H1 (cell line): Measurements from ENCODE around the gene ZCCHC17. TPM values are rescaled to one million over a fixed set of nuclear protein-coding genes. Genes with fewer than 3 reads are reported as not detected.

ENCODE experiments used
- CTCF ChIA-PET: fragments of 300-600 bp; sonication (Branson Sonifier 250); formaldehyde crosslinking; loops from one replicate; lab custom pipeline; 2021; ENCODE audit not compliant: partially characterized antibody; lab: Charles Lee
- POLR2A ChIA-PET: fragments of 300-600 bp; sonication (Branson Sonifier 250); formaldehyde crosslinking; loops from one replicate; lab custom pipeline; 2021; ENCODE audit warnings: inconsistent platforms; ENCODE audit not compliant: partially characterized antibody; lab: Charles Lee
- DNase-seq, 2 experiments: peaks; one replicate each; pipeline versions ENCODE4 v3.0.0 to v3.0.0-alpha.2; 2010 to 2022; ENCODE audit warnings: low spot score in 2 of 2, low read depth in 1 of 2, mixed read lengths in 1 of 2
- FAIRE-seq: peaks from 2 replicates; lab custom pipeline; 2011; peaks lifted over from hg19 to GRCh38; lab: Jason Lieb, UNC
- H2AFZ ChIP-seq: 2 replicates; pipeline ENCODE4 v1.8.1; 2012; ENCODE audit warnings: low read length, inconsistent platforms
- H2AK5ac ChIP-seq: 2 replicates; pipeline ENCODE4 v1.6.1; 2013; ENCODE audit warnings: low read depth, low read length
- H2BK120ac ChIP-seq: replicated peaks from 2 replicates; pipeline ENCODE3; 2013; ENCODE audit warnings: low read depth, low read length, inconsistent platforms
- H2BK12ac ChIP-seq: 2 replicates; pipeline ENCODE4 v1.6.1; 2013; ENCODE audit warnings: low read depth, low read length
- H2BK15ac ChIP-seq: 2 replicates; pipeline ENCODE4 v1.6.1; 2013; ENCODE audit warnings: low read length
- H2BK20ac ChIP-seq: 2 replicates; pipeline ENCODE4 v1.6.1; 2013; ENCODE audit warnings: low read length
- H2BK5ac ChIP-seq: 2 replicates; pipeline ENCODE4 v1.6.1; 2013; ENCODE audit warnings: low read depth, low read length
- H3K14ac ChIP-seq: 2 replicates; pipeline ENCODE4 v1.6.1; 2013; ENCODE audit warnings: inconsistent platforms; ENCODE audit not compliant: insufficient read length
- H3K18ac ChIP-seq: 2 replicates; pipeline ENCODE4 v1.6.1; 2013; ENCODE audit warnings: low read length; ENCODE audit errors: extremely low read depth
- H3K23ac ChIP-seq: 2 replicates; pipeline ENCODE4 v1.6.1; 2013; ENCODE audit warnings: inconsistent platforms; ENCODE audit not compliant: insufficient read length
- H3K23me2 ChIP-seq: 2 replicates; pipeline ENCODE4 v1.6.1; 2013; ENCODE audit warnings: low read depth, low read length
- H3K27ac ChIP-seq: 2 replicates; pipeline ENCODE4 v1.6.1; 2011; ENCODE audit warnings: low read depth, low read length, inconsistent platforms
- H3K27me3 ChIP-seq, 4 experiments: replicated peaks in 1 of 4; 1 replicate in 1 of 4; 2 replicates in 3 of 4; pipeline versions ENCODE4 v1.6.1 to v1.8.1; 2011 to 2013; ENCODE audit warnings: low read length in 3 of 4, mild to moderate bottlenecking in 3 of 4, inconsistent platforms in 2 of 4, mixed read lengths in 2 of 4, moderate library complexity in 1 of 4; ENCODE audit not compliant: control insufficient read depth in 3 of 4, insufficient read depth in 3 of 4; ENCODE audit errors: extremely low read depth in 1 of 4
- H3K36me3 ChIP-seq, 4 experiments: 2 replicates each; pipeline versions ENCODE4 v1.6.1 to v1.8.1; 2011 to 2013; ENCODE audit warnings: mild to moderate bottlenecking in 4 of 4, low read length in 3 of 4, moderate library complexity in 2 of 4, control low read depth in 1 of 4, inconsistent platforms in 1 of 4; ENCODE audit not compliant: insufficient read depth in 4 of 4, control insufficient read depth in 2 of 4
- H3K4ac ChIP-seq: replicated peaks from 2 replicates; pipeline ENCODE3; 2013; ENCODE audit warnings: low read length, low read depth, mixed read lengths, inconsistent platforms; ENCODE audit not compliant: insufficient read length
- H3K4me1 ChIP-seq, 4 experiments: replicated peaks in 1 of 4; 1 replicate in 1 of 4; 2 replicates in 3 of 4; pipeline versions ENCODE4 v1.6.1 to v1.8.1; 2011 to 2013; ENCODE audit warnings: low read length in 3 of 4, inconsistent platforms in 2 of 4, mixed read lengths in 1 of 4; ENCODE audit not compliant: insufficient read depth in 4 of 4, control insufficient read depth in 3 of 4
- H3K4me2 ChIP-seq, 2 experiments: 2 replicates each; pipeline versions ENCODE4 v1.6.1 to v1.8.1; 2011 to 2013; ENCODE audit warnings: low read depth in 2 of 2, low read length in 2 of 2, control low read depth in 1 of 2, inconsistent platforms in 1 of 2, mild to moderate bottlenecking in 1 of 2; ENCODE audit not compliant: insufficient read depth in 1 of 2
- H3K4me3 ChIP-seq, 4 experiments: fragments of 200-600, 300-600 bp in 1 of 4; sonication (generic), shearing (Covaris generic), sonication (Bioruptor Twin) in 1 of 4; 2 replicates each; pipeline versions ENCODE4 v1.5.1 to v1.8.1; 2011 to 2016; ENCODE audit warnings: low read length in 4 of 4, low read depth in 3 of 4, control low read depth in 2 of 4, inconsistent platforms in 2 of 4, mild to moderate bottlenecking in 2 of 4, mixed read lengths in 1 of 4, moderate library complexity in 1 of 4; ENCODE audit not compliant: insufficient read depth in 2 of 4; ENCODE audit errors: extremely low read depth in 1 of 4
- H3K56ac ChIP-seq: replicated peaks from 2 replicates; pipeline ENCODE3; 2013; ENCODE audit warnings: low read depth, mild to moderate bottlenecking, mixed read lengths, low read length, inconsistent platforms; ENCODE audit not compliant: insufficient read length
- H3K79me1 ChIP-seq: 2 replicates; pipeline ENCODE4 v1.6.1; 2013; ENCODE audit warnings: low read depth, low read length, control low read depth
- H3K79me2 ChIP-seq, 2 experiments: 2 replicates each; pipeline versions ENCODE4 v1.6.1 to v1.8.1; 2012 to 2013; ENCODE audit warnings: low read length in 2 of 2, mild to moderate bottlenecking in 2 of 2, inconsistent platforms in 1 of 2; ENCODE audit not compliant: insufficient read depth in 2 of 2, control insufficient read depth in 1 of 2
- H3K9ac ChIP-seq, 4 experiments: replicated peaks in 1 of 4; 1 replicate in 1 of 4; 2 replicates in 3 of 4; pipeline versions ENCODE4 v1.6.1 to v1.8.1; 2011 to 2013; ENCODE audit warnings: low read depth in 3 of 4, low read length in 3 of 4, control low read depth in 2 of 4, mild to moderate bottlenecking in 2 of 4, moderate library complexity in 2 of 4, inconsistent platforms in 1 of 4; ENCODE audit errors: extremely low read depth in 1 of 4
- H3K9me3 ChIP-seq, 2 experiments: 2 replicates each; pipeline versions ENCODE4 v1.6.1 to v1.8.1; 2012 to 2013; ENCODE audit warnings: mild to moderate bottlenecking in 2 of 2, moderate library complexity in 2 of 2, control low read depth in 1 of 2, inconsistent platforms in 1 of 2, low read depth in 1 of 2, low read length in 1 of 2, mixed read lengths in 1 of 2; ENCODE audit not compliant: insufficient read depth in 2 of 2
- H4K20me1 ChIP-seq, 2 experiments: replicated peaks in 1 of 2; 2 replicates each; pipeline versions ENCODE3 to v1.8.1; 2011 to 2013; ENCODE audit warnings: inconsistent platforms in 2 of 2, low read length in 2 of 2, mild to moderate bottlenecking in 1 of 2; ENCODE audit not compliant: insufficient read depth in 2 of 2, control insufficient read depth in 1 of 2
- H4K5ac ChIP-seq: 2 replicates; pipeline ENCODE4 v1.6.1; 2013; ENCODE audit warnings: low read length, low read depth, mixed read lengths, inconsistent platforms; ENCODE audit not compliant: insufficient read length
- H4K8ac ChIP-seq: 2 replicates; pipeline ENCODE4 v1.8.0; 2013; ENCODE audit warnings: mild to moderate bottlenecking, moderate library complexity, low read length, inconsistent platforms; ENCODE audit not compliant: insufficient read depth; ENCODE audit errors: extremely low read depth
- H4K91ac ChIP-seq: replicated peaks from 2 replicates; pipeline ENCODE3; 2013; ENCODE audit warnings: low read length, mixed read lengths, inconsistent platforms; ENCODE audit not compliant: insufficient read length
- BRCA1 ChIP-seq: IDR thresholded peaks from 2 replicates; pipeline ENCODE4 v1.6.1; 2012; ENCODE audit warnings: low read depth, low read length, improper control_type of control experiment
- CTBP2 ChIP-seq: IDR thresholded peaks from 2 replicates; pipeline ENCODE4 v1.7.0; 2011; ENCODE audit warnings: borderline replicate concordance, mild to moderate bottlenecking, moderate library complexity, mixed read lengths, low read length; ENCODE audit not compliant: insufficient read depth, insufficient read length
- JUN ChIP-seq: IDR thresholded peaks from 2 replicates; pipeline ENCODE4 v1.6.1; 2011; ENCODE audit warnings: low read depth, mild to moderate bottlenecking, improper control_type of control experiment, low read length
- KDM4A ChIP-seq: IDR thresholded peaks from one replicate; pipeline ENCODE4 v1.7.1; 2012; ENCODE audit warnings: low read depth, mild to moderate bottlenecking, moderate library complexity, low read length, inconsistent platforms; ENCODE audit not compliant: severe bottlenecking
- MAX ChIP-seq: IDR thresholded peaks from 2 replicates; pipeline ENCODE4 v1.6.1; 2012; ENCODE audit warnings: inconsistent platforms
- PHF8 ChIP-seq: fragments of 200-600 bp; sonication (generic); conservative IDR thresholded peaks from 2 replicates; pipeline ENCODE4 v1.7.1; 2012; ENCODE audit warnings: low read depth, mild to moderate bottlenecking, inconsistent platforms, low read length, moderate library complexity
- RBBP5 ChIP-seq: IDR thresholded peaks from 2 replicates; pipeline ENCODE4 v1.7.1; 2012; ENCODE audit warnings: low read depth, mild to moderate bottlenecking, inconsistent platforms, low read length, moderate library complexity, borderline replicate concordance
- SIN3A ChIP-seq, 2 experiments: IDR thresholded peaks in 1 of 2; conservative IDR thresholded peaks in 1 of 2; 2 replicates each; pipeline ENCODE4 v1.6.1; 2011 to 2012; ENCODE audit warnings: low read length in 2 of 2, improper control_type of control experiment in 1 of 2, low read depth in 1 of 2, mild to moderate bottlenecking in 1 of 2
- TAF1 ChIP-seq: IDR thresholded peaks from 2 replicates; pipeline ENCODE4 v1.6.1; 2011; ENCODE audit warnings: mild to moderate bottlenecking, low read depth, low read length
- WGBS, 2 experiments: shearing (Covaris generic) in 1 of 2; methylation state at CpG; one replicate each; pipeline versions ENCODE4 v1.1.6 to v1.1.7; 2013 to 2015; ENCODE audit warnings: low lambda C conversion rate in 2 of 2, mixed read lengths in 2 of 2, inconsistent platforms in 1 of 2, low coverage in 1 of 2, missing lambda C conversion rate in 1 of 2; ENCODE audit not compliant: insufficient replicate concordance in 2 of 2, insufficient coverage in 1 of 2, insufficient read length in 1 of 2; ENCODE audit errors: extremely low coverage in 1 of 2, missing lambda C conversion rate in 1 of 2; 5-methylcytosine and 5-hydroxymethylcytosine counted together
- polyA plus RNA-seq, 7 experiments: library from polyadenylated mRNA; depleted of rRNA in 3 of 7; stranded (reverse) in 5 of 7; unstranded in 2 of 7; fragments of >200 nt in 5 of 7; fragments of 200-250 nt in 2 of 7; gene quantifications; 1 replicate in 5 of 7; 2 replicates in 1 of 7; 4 replicates in 1 of 7; pipeline versions ENCODE4 v1.2.1 to v1.2.3, GENCODE V29; 2011 to 2013; ENCODE audit warnings: missing spikeins in 2 of 7, mixed read lengths in 2 of 7
- total RNA-seq: library from RNA; stranded (reverse); fragmentation: NEBNext Ultra II Directional; extraction: Animal tissue kit (Norgen Biotek cat#: 25700); gene quantifications from 2 replicates; pipeline ENCODE4 v1.2.1, GENCODE V29; 2021

ZCCHC17 gene
- total and polyA plus RNA-seq, 2 of the 8 experiments (the other 6 are each of a cell fraction or from before 2014, with no cell fraction given): 51.6 to 59.3 TPM

- H3K14ac ChIP-seq: no peak overlapping the region
- DNase-seq: peak in 1 of 2 experiments; percentile 74
- peak overlapping the region; percentile 60; the same call in 1 of the 2 replicates for H2BK5ac ChIP-seq
- FAIRE-seq: no peak
- TF ChIP-seq MAX (peak; percentile 40; the same call in 1 of the 2 replicates), TAF1 (0 out of 2 replicates have a peak, but pooled peaks have one; percentile 5), PHF8 (peak; percentile 6; the same call in 1 of the 2 replicates), RBBP5 (peak; percentile 33; the same call in 1 of the 2 replicates), CTBP2 (no peak), JUN (no peak), KDM4A (peak; percentile 85), SIN3A (conservative IDR thresholded peaks at IDR 0.05 in 1 of 2, IDR thresholded peaks at IDR 0.05 in 1 of 2; ENCODE audit: low read depth in 1 of 2, low read length in 2 of 2) (peak in 1 of 2 experiments; percentile 11; a peak in 1 of 4 replicates), BRCA1 (no peak)
- CTCF ChIA-PET: interaction anchor here (0.7 to 19.2 kb wide), 8 partner anchors 9 to 190 kb away, joined by 3 to 415 read pairs (median 4); partner anchors contain the start of gene FABP3
- no peak overlapping the region for H2BK15ac ChIP-seq
- H3K79me2 ChIP-seq: peaks cover 0 to 9% of the 10 kb centered on the region in 2 experiments; a peak in 1 of 4 replicates
- H3K9me3 ChIP-seq: no peaks in the 10 kb centered on the region
- peak overlapping the region; percentile 60 for H3K56ac ChIP-seq
- peaks cover 0 to 6% (median 2%) of the 10 kb centered on the region in 4 experiments; a peak in 3 of 7 replicates for H3K27me3 ChIP-seq
- H3K4ac ChIP-seq: peak overlapping the region; percentile 44
- peak overlapping the region; percentile 38 for H4K5ac ChIP-seq
- peak overlapping the region; percentile 83 for H3K18ac ChIP-seq
- 0 out of 2 replicates have a peak overlapping the region, but pooled peaks have one; percentile 50 for H2AFZ ChIP-seq
- H4K8ac ChIP-seq: peak overlapping the region; percentile 93
- no peak overlapping the region for H2AK5ac ChIP-seq
- no peaks in the 10 kb centered on the region for H3K36me3 ChIP-seq
- peaks cover 10 to 27% (median 13%) of the 10 kb centered on the region in 4 experiments for H3K4me1 ChIP-seq
- H2BK12ac ChIP-seq: peak overlapping the region; percentile 84; the same call in 1 of the 2 replicates
- H3K4me2 ChIP-seq: peak overlapping the region; percentile 78 to 95
- H2BK20ac ChIP-seq: 0 out of 2 replicates have a peak overlapping the region, but pooled peaks have one; percentile 61
- no peaks in the 10 kb centered on the region for H4K20me1 ChIP-seq
- 0 out of 2 replicates have a peak, but pooled peaks cover 2% of the 10 kb centered on the region for H3K79me1 ChIP-seq
- H2BK120ac ChIP-seq: no peak overlapping the region
- POLR2A ChIA-PET: interaction anchor here (0.8 to 4.2 kb wide), 13 partner anchors 10 to 387 kb away, joined by 3 to 26 read pairs (median 3); partner anchors contain the start of gene FABP3
- H3K27ac ChIP-seq: peak overlapping the region; percentile 3; the same call in 1 of the 2 replicates
- peaks cover 11% of the 10 kb centered on the region for H3K23me2 ChIP-seq
- H3K4me3 ChIP-seq: peak overlapping the region; percentile 73 to 97 (median 86)
- H4K91ac ChIP-seq: peak overlapping the region; percentile 81
- H3K23ac ChIP-seq: no peak overlapping the region
- 3% methylated on average over 44 of the region's 54 CpGs; no CpG with 5 or more reads in 1 of the 2 experiments for WGBS, 2 experiments
- peak overlapping the region; percentile 64 to 79 (median 75) for H3K9ac ChIP-seq
Observed at GRCh38 chr1:31413405-31414001, 116.7 kb downstream of the ZCCHC17 start.
